SW 1271 (cell line): ENCODE results near the gene ELOA.
"Not testable (repeated sequence)": the region's sequence is repeated elsewhere in the genome, so short reads cannot be mapped to it uniquely, and the experiment has no call there.

Experiments
- DNase-seq, 2 experiments: peaks; one replicate each; lab custom pipeline; 2025; lab: John Stamatoyannopoulos, UW

Gene ELOA

GRCh38 chr1:23783141-23783540 lies 39.9 kb downstream of the ELOA start:
- not testable (repeated sequence) for DNase-seq

DNA sequence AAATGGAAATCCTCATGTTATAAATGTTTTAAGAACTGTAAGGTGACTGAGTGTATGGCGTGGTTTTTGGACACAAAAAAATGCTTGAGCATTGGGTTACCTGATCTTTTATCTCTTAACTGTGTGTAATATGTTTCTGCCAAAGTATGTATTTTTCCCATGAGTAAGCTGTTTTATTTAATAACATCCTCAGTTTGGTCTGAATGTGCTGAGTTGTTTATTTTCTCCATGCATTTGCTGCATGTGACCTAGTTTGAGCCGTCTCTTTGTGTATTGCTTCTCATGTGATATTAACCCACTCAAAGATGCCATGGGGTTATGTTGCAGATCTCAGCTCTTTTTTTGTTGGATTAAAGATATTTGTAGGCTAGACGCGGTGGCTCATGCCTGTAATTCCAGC lies 41.6 kb downstream of the ELOA start:
- DNase-seq = no peak

DNA sequence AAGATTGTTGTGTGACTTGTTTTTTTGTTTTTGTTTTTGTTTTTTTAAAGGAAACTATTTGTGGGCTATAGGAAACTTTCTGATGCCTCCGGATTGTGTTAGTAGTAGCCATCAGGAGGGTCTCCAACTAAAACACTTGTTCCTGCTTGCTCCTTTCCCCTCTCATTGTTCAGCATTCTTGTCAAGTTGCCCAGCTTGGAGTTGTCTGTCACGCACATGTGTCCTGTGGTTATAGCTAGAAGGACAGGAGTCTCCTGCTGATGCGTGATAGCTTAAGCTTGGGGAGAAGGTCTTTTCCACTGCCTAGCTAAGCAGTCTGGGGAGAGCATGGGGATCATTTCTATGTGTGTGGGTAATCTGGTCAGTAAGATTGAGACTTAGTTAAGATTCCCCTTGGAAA lies 44.4 kb downstream of the ELOA start:
- DNase-seq = no peak

DNA sequence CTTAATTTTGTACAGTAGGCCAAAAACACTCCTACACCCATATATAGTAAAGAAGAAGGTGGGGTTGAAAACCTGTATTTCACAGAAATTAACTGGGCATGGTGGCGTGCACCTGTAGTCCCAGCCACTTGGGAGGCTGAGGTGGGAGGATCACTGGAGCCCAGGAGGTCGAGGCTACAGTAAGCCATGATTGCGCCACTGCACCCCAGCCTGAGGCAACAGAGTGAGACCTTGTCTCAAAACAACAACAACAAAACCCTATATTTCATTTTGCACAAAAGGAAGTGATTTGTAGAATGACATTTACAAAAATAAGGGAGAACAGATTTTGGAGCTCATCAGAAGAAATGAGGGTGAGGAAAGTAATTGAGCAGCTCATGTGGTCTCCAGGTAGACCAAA lies 45.4 kb downstream of the ELOA start:
- DNase-seq = no peak

DNA sequence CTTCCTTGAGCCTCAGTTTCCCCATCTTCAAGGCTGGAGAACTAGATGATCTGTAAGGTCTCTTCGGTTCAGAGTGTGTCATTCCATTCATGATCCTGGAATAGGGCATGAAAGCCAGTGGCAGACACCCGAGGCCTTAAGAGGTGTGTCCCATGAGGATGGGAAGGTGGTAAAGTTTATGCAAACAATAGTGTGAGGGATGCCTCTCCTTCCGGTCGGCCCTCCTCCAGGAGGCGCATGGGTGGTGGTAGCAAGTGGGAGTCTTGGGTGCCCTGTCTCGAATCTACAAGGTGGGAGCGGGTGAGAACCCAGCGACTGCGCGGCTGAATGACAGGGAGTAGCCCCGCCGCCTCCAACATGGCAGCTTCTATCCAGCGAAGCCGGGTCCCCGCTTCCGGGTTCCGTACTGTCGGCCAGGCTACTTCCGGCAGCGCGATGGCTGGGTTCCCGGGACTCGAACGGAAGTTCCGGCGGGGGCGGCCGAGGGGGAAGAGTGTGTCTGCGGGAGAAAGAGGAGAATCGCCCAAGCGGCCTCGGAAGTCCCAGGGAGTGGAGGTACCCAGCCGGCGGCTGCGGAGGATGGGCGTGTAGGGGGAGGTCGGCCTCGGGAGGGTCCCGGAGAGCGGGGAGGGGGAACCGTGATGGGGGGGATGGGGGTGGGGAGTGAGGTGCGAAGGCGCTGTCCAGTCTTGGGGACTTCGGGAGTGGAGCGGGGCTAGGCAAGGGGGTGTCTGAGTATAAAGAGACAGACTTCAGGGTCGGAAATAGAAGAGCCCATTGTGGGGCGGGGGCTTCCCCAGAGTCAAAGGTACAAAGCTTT lies 47.6 kb downstream of the ELOA start, which contains the start of gene LYPLA2:
Gene LYPLA2 (plus strand): TSS at position 450 of the 820 bp plus-strand sequence. CDS start 1,538 bp downstream, outside the sequence.
- peak; percentile 72 to 80 for DNase-seq

- no peak for DNase-seq
These were observed 48.3 kb downstream of the ELOA start for GRCh38 chr1:23791516-23792047.

DNA sequence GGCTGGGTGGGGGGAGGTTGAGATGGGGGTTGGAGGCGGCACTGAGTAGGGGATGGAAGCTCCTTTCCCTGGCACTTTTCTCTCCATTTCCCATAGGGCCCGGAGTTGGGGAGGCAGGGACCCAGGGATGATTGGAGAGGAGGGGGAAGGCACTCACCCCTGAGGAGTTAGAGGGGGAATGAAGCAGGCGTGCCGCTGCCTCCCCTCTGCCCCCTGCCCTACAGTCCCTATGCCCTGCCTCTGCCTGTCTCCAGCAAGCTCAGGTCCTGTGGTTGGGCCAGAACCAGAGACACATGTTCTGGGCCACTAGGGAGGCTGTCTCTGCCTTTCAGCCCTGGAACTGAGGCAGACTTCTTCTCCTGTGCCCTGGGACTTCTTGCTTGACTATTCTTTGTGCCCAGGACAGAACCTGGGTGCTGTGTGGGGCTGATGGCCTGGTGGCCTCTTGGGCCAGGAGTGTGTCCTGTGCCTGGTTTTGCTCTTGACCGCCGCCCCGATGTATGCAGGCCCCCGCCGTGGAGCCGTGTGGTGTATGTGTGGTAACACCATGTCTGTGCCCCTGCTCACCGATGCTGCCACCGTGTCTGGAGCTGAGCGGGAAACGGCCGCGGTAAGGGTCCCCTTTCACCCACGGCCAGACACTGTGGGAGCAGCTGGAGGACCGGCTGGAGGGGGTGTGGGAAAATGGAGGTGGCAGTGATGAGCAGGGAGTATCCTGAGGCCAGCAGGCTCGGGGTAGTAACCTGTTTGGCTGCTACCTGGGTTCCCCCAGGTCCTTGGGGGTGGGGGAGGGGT lies 49.1 kb downstream of the ELOA start:
- no peak for DNase-seq

GRCh38 chr1:23793018-23793781 lies 49.9 kb downstream of the ELOA start:
- DNase-seq = no peak

DNA sequence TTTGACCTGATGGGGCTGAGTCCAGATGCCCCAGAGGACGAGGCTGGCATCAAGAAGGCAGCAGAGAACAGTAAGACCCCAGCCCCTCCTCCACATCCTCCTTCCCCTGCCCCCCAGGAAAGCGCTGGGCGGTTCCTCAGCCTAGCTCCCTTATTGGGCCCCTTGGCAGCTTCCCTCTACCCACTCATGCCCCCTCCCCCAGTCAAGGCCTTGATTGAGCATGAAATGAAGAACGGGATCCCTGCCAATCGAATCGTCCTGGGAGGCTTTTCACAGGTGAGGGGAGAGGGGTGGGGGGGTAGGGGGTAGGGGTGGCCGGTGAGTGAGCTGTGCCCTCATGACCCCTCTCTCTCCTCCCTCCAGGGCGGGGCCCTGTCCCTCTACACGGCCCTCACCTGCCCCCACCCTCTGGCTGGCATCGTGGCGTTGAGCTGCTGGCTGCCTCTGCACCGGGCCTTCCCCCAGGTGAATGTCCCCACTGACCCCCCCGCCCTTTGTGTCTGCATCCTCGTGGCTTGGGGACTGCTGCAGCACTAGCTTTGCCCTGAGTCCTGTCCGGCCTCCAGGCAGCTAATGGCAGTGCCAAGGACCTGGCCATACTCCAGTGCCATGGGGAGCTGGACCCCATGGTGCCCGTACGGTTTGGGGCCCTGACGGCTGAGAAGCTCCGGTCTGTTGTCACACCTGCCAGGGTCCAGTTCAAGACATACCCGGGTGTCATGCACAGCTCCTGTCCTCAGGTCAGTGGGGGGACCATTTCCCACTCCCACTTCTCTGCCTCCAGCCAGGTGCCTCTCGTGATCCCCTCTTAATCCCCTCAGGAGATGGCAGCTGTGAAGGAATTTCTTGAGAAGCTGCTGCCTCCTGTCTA lies 50.8 kb downstream of the ELOA start:
- DNase-seq = no peak

DNA sequence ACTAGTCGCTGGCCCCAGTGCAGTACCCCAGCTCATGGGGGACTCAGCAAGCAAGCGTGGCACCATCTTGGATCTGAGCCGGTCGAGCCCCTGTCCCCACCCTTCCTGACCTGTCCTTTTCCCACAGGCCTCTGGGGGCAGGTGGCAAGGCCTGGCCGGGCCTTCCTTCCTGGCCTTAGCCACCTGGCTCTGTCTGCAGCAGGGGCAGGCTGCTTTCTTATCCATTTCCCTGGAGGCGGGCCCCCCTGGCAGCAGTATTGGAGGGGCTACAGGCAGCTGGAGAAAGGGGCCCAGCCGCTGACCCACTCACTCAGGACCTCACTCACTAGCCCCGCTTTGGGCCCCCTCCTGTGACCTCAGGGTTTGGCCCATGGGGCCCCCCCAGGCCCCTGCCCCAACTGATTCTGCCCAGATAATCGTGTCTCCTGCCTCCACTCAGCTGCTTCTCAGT lies 51.5 kb downstream of the ELOA start:
- not testable (repeated sequence) for DNase-seq

DNA sequence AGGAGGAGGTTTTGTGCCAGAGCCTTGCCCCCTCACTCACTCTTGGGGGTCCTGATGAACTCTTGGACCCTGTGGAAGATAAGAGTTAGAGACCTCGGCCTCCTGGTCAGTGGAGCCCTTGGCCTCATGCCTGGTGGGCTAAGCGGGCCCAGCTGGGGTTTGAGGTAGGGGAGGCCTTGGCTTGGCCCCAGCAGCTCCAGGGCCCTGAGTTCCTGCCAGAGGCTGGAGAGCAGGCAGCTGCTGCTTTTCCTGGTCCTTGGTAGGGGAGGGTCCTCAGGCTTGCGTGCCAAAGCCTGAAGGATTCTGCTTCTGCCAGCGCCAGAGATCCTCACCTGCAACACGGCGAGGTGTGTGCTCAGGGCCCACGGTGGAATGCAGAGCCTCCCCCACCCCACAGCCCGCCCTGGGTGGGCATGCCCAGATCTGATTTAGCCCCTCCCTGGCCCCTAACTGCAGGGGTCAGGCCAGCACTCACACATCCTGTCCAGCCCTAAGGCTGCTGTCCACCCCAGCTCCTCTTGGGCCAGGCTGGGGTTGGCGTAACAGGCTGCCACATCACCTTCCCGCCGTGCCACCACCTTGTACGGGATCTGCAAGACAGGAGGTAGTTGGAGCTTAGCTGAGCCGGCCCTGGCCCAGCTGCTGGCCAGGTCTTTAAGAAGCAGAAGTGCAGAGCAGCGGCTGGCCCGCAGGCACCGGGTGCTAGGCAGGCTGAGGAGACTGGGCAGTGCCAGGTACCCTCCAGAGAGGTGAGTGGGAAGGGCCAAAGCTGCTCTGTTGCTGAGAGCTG lies 52.6 kb downstream of the ELOA start:
- no peak for DNase-seq

GRCh38 chr1:23796466-23797271 lies 53.4 kb downstream of the ELOA start:
- DNase-seq = no peak

DNA sequence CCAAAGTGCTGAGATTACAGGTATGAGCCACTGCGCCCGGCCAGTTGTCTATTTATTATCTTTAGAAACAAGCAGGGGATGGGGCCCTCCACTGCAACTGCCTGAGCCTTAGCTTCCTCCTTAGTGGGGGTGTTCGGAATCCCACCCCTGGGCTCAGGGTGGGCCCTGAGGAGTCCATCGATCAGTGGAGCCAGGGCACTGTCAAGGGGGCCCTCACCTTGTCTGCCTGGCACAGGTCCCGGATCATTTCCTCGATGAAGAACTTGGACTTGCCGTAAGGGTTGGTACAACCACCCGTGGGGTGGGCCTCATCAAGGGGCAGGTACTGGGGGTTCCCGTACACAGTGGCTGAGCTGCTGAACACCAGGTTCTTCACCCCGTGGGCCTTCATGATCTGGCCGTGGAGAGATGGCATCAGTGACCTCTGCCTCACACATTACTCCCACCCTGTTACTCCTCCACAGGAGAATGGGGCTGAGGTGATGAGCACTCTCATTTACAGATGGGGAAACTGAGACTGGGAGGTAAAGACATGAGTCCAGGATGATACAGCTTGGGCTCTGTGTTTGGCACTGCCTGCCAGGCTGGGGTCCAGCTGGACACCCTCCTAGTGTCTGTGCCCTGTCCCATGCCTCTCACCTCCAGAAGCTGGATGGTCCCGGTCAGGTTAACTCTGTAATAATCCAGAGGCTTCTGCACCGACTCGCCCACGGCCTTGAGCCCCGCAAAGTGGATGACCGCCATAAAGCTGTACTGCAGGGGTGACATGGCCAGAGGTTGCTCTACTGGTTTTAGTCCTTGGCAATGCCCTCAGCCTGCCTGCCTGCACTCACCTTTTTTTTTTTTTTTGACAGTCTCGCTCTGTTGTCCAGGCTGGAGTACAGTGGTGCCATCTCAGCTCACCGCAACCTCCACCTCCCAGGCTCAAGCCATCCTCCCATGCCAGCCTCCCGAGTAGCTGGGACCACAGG lies 54.5 kb downstream of the ELOA start:
- DNase-seq = no peak

- DNase-seq = no peak
These were observed 55.4 kb downstream of the ELOA start for GRCh38 chr1:23798662-23799142.

- no peak for DNase-seq
These were observed 55.9 kb downstream of the ELOA start for GRCh38 chr1:23799255-23799569.

- peak; percentile 74 to 86 for DNase-seq
These were observed 56.5 kb downstream of the ELOA start for GRCh38 chr1:23799570-23800399.
